ENCODE measurements around the gene SLC27A6.

DNA sequence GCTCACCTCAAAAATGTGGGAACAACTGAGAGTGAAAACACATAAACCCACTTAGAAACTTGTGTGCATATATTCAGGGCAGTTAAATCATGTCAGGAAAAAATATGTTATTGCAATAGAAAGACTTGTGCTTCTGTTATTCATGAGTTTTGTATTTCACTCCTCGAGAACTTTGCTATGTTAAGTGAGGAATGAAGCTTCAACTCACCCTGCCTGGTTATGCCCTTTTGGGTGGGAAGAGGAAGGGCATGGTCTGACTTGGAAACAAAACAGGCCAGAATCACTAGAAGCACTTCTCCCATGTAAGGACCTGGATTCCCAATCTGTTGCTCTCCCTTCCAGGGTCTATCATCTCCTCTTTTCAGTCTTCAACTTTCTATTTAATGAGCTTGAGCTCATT is 14.5 kb downstream of the SLC27A6 start:
- no peak for TF ChIP-seq FOXM1 (IDR thresholded peaks at IDR 0.05; ENCODE audit: low read depth, low read length)
- TF ChIP-seq, protein P1, sequence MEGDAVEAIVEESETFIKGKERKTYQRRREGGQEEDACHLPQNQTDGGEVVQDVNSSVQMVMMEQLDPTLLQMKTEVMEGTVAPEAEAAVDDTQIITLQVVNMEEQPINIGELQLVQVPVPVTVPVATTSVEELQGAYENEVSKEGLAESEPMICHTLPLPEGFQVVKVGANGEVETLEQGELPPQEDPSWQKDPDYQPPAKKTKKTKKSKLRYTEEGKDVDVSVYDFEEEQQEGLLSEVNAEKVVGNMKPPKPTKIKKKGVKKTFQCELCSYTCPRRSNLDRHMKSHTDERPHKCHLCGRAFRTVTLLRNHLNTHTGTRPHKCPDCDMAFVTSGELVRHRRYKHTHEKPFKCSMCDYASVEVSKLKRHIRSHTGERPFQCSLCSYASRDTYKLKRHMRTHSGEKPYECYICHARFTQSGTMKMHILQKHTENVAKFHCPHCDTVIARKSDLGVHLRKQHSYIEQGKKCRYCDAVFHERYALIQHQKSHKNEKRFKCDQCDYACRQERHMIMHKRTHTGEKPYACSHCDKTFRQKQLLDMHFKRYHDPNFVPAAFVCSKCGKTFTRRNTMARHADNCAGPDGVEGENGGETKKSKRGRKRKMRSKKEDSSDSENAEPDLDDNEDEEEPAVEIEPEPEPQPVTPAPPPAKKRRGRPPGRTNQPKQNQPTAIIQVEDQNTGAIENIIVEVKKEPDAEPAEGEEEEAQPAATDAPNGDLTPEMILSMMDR (IDR thresholded peaks at IDR 0.05 in 2 of 3, conservative IDR thresholded peaks at IDR 0.05 in 1 of 3; ENCODE audit: control insufficient read depth in 2 of 3, extremely low read depth in 1 of 3, insufficient read depth in 1 of 3, low read depth in 3 of 3, low read length in 3 of 3) = no peak
- TF ChIP-seq CHD1 (IDR thresholded peaks at IDR 0.05; ENCODE audit: low read depth, low read length) = no peak
- no peak for TF ChIP-seq CEBPB (IDR thresholded peaks at IDR 0.05; ENCODE audit: borderline replicate concordance in 1 of 2, low read depth in 2 of 2, low read length in 2 of 2)
- TF ChIP-seq BCL3 (IDR thresholded peaks at IDR 0.05; ENCODE audit: borderline replicate concordance, insufficient read depth, low read depth, low read length, poor library complexity, severe bottlenecking) = no peak
- TF ChIP-seq, protein P2, sequence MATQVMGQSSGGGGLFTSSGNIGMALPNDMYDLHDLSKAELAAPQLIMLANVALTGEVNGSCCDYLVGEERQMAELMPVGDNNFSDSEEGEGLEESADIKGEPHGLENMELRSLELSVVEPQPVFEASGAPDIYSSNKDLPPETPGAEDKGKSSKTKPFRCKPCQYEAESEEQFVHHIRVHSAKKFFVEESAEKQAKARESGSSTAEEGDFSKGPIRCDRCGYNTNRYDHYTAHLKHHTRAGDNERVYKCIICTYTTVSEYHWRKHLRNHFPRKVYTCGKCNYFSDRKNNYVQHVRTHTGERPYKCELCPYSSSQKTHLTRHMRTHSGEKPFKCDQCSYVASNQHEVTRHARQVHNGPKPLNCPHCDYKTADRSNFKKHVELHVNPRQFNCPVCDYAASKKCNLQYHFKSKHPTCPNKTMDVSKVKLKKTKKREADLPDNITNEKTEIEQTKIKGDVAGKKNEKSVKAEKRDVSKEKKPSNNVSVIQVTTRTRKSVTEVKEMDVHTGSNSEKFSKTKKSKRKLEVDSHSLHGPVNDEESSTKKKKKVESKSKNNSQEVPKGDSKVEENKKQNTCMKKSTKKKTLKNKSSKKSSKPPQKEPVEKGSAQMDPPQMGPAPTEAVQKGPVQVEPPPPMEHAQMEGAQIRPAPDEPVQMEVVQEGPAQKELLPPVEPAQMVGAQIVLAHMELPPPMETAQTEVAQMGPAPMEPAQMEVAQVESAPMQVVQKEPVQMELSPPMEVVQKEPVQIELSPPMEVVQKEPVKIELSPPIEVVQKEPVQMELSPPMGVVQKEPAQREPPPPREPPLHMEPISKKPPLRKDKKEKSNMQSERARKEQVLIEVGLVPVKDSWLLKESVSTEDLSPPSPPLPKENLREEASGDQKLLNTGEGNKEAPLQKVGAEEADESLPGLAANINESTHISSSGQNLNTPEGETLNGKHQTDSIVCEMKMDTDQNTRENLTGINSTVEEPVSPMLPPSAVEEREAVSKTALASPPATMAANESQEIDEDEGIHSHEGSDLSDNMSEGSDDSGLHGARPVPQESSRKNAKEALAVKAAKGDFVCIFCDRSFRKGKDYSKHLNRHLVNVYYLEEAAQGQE (IDR thresholded peaks at IDR 0.05; ENCODE audit: low read depth, low read length) = no peak
